IgD-negative memory B cell (primary cell): ENCODE results near the gene SV2B. TPM values are rescaled to one million over a fixed set of nuclear protein-coding genes. Genes with fewer than 3 reads are reported as not detected.

Source experiments
- H3K27ac Mint-ChIP-seq, 3 donors: one replicate each; pipeline ENCODE4 v1.8.0; 2020 to 2022; ENCODE audit warnings: mild to moderate bottlenecking in 3 of 3, mixed read lengths in 3 of 3, moderate library complexity in 1 of 3
- H3K27me3 Mint-ChIP-seq: one replicate; pipeline ENCODE4 v1.8.0; 2021; ENCODE audit warnings: mixed read lengths
- H3K36me3 Mint-ChIP-seq: one replicate; pipeline ENCODE4 v1.8.0; 2020; ENCODE audit warnings: mild to moderate bottlenecking, mixed read lengths
- H3K4me1 Mint-ChIP-seq, 3 donors: one replicate each; pipeline ENCODE4 v1.8.0; 2020 to 2022; ENCODE audit warnings: mixed read lengths in 3 of 3, mild to moderate bottlenecking in 1 of 3
- H3K4me3 Mint-ChIP-seq, 4 donors: one replicate each; pipeline ENCODE4 v1.8.0; 2020 to 2022; ENCODE audit warnings: mild to moderate bottlenecking in 4 of 4, mixed read lengths in 4 of 4, moderate library complexity in 3 of 4
- H3K9me3 Mint-ChIP-seq, 3 donors: one replicate each; pipeline ENCODE4 v1.8.0; 2020 to 2021; ENCODE audit warnings: mixed read lengths in 3 of 3, mild to moderate bottlenecking in 1 of 3
- polyA plus RNA-seq: library from polyadenylated mRNA; unstranded; fragments of 300-500 nt; fragmentation: Illumina TruSeq; gene quantifications from one replicate; pipeline ENCODE4 v1.2.3, GENCODE V29; 2021

Gene SV2B
- polyA plus RNA-seq, 1 donor from 2014 or later, result 0.01 TPM

- Mint-ChIP-seq H3K4me1 (peaks cover 0 to 5% (median 0%) of the 10 kb centered on the region in 3 donors), H3K27ac (no peak overlapping the region), H3K4me3 (no peak overlapping the region), H3K36me3 (no peaks in the 10 kb centered on the region), H3K27me3 (peaks cover 3% of the 10 kb centered on the region), H3K9me3 (peaks cover 0 to 2% (median 0%) of the 10 kb centered on the region in 3 donors)
Measured at GRCh38 chr15:91289324-91289723, 189.3 kb downstream of the SV2B start.

DNA sequence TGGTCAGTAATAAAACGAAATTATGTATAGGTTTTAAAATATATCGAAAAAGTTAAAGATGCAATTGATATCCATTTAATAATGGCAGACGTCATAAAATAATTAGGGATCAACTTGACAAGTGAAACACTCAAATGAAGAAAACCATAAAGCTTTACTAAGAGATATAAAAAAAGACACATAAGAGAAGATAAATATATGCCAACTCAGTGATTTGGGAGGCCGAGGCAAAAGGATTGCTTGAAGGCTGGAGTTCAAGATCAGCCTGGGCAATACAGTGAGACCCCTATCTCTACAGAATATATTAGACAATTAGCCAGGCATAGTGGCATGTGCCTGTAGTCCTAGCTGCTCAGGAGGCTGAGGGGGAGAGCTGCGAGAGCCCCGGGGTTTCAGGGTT, 190.5 kb downstream of the SV2B start:
- peaks cover 0 to 5% (median 0%) of the 10 kb centered on the region in 3 donors for H3K4me1 Mint-ChIP-seq
- no peak overlapping the region for H3K27ac Mint-ChIP-seq
- H3K4me3 Mint-ChIP-seq, result no peak overlapping the region
- H3K9me3 Mint-ChIP-seq, result peaks cover 0 to 2% (median 0%) of the 10 kb centered on the region in 3 donors
- H3K27me3 Mint-ChIP-seq, result no peaks in the 10 kb centered on the region
- H3K36me3 Mint-ChIP-seq, result no peaks in the 10 kb centered on the region

GRCh38 chr15:91291673-91292072, 191.6 kb downstream of the SV2B start:
- Mint-ChIP-seq H3K27ac (no peak overlapping the region), H3K4me1 (peaks cover 0 to 5% (median 0%) of the 10 kb centered on the region in 3 donors), H3K36me3 (peaks cover 2% of the 10 kb centered on the region), H3K27me3 (peaks cover 2% of the 10 kb centered on the region), H3K4me3 (no peak overlapping the region), H3K9me3 (peaks cover 0 to 2% (median 0%) of the 10 kb centered on the region in 3 donors)

- Mint-ChIP-seq H3K4me1 (peaks cover 0 to 5% (median 0%) of the 10 kb centered on the region in 3 donors), H3K9me3 (peaks cover 0 to 2% (median 0%) of the 10 kb centered on the region in 3 donors), H3K4me3 (no peak overlapping the region)
Measured at GRCh38 chr15:91294344-91294743, 194.3 kb downstream of the SV2B start.

GRCh38 chr15:91294795-91295194, 194.7 kb downstream of the SV2B start:
- no peak overlapping the region for H3K27ac Mint-ChIP-seq
- H3K27me3 Mint-ChIP-seq, result peaks cover 7% of the 10 kb centered on the region
- H3K9me3 Mint-ChIP-seq, result peaks cover 0 to 2% (median 0%) of the 10 kb centered on the region in 3 donors

More at GRCh38 chr15:91294344-91294743, 194.3 kb downstream of the SV2B start:
- Mint-ChIP-seq H3K27ac (no peak overlapping the region), H3K36me3 (peaks cover 3% of the 10 kb centered on the region), H3K27me3 (peaks cover 6% of the 10 kb centered on the region)

GRCh38 chr15:91298101-91298500, 198.0 kb downstream of the SV2B start:
- Mint-ChIP-seq H3K36me3 (peaks cover 3% of the 10 kb centered on the region), H3K9me3 (no peaks in the 10 kb centered on the region), H3K27ac (no peak overlapping the region), H3K27me3 (peaks cover 18% of the 10 kb centered on the region), H3K4me1 (no peaks in the 10 kb centered on the region), H3K4me3 (no peak overlapping the region)

More at GRCh38 chr15:91294795-91295194, 194.7 kb downstream of the SV2B start:
- Mint-ChIP-seq H3K4me1 (peaks cover 0 to 5% (median 0%) of the 10 kb centered on the region in 3 donors), H3K4me3 (no peak overlapping the region), H3K36me3 (peaks cover 3% of the 10 kb centered on the region)

GRCh38 chr15:91302588-91303439, 202.8 kb downstream of the SV2B start:
- no peak overlapping the region for H3K27ac Mint-ChIP-seq
- no peak overlapping the region for H3K4me3 Mint-ChIP-seq
- H3K4me1 Mint-ChIP-seq, result no peaks in the 10 kb centered on the region
- H3K9me3 Mint-ChIP-seq, result no peaks in the 10 kb centered on the region
- H3K36me3 Mint-ChIP-seq, result no peaks in the 10 kb centered on the region
- H3K27me3 Mint-ChIP-seq, result peaks cover 14% of the 10 kb centered on the region

GRCh38 chr15:91304210-91304609, 204.2 kb downstream of the SV2B start:
- Mint-ChIP-seq H3K36me3 (no peaks in the 10 kb centered on the region), H3K4me3 (peak overlapping the region in 1 of 4 donors; percentile 9), H3K9me3 (peaks cover 0 to 1% (median 0%) of the 10 kb centered on the region in 3 donors), H3K27ac (no peak overlapping the region), H3K27me3 (peaks cover 17% of the 10 kb centered on the region), H3K4me1 (no peaks in the 10 kb centered on the region)

- Mint-ChIP-seq H3K27ac (no peak overlapping the region), H3K9me3 (peaks cover 0 to 2% (median 0%) of the 10 kb centered on the region in 3 donors), H3K27me3 (peaks cover 18% of the 10 kb centered on the region)
Measured at GRCh38 chr15:91304786-91305185, 204.7 kb downstream of the SV2B start.

GRCh38 chr15:91306144-91306543, 206.1 kb downstream of the SV2B start:
- Mint-ChIP-seq H3K9me3 (peaks cover 0 to 2% (median 0%) of the 10 kb centered on the region in 3 donors), H3K4me3 (no peak overlapping the region), H3K27me3 (peaks cover 20% of the 10 kb centered on the region), H3K4me1 (peaks cover 0 to 2% (median 0%) of the 10 kb centered on the region in 3 donors), H3K36me3 (no peaks in the 10 kb centered on the region), H3K27ac (no peak overlapping the region)

More at GRCh38 chr15:91304786-91305185, 204.7 kb downstream of the SV2B start:
- no peaks in the 10 kb centered on the region for H3K36me3 Mint-ChIP-seq
- H3K4me1 Mint-ChIP-seq, result no peaks in the 10 kb centered on the region
- H3K4me3 Mint-ChIP-seq, result no peak overlapping the region

GRCh38 chr15:91307601-91308000, 207.5 kb downstream of the SV2B start:
- H3K9me3 Mint-ChIP-seq, result peaks cover 0 to 2% (median 0%) of the 10 kb centered on the region in 3 donors
- H3K27me3 Mint-ChIP-seq, result peaks cover 16% of the 10 kb centered on the region
- no peaks in the 10 kb centered on the region for H3K36me3 Mint-ChIP-seq
- peaks cover 0 to 7% (median 4%) of the 10 kb centered on the region in 3 donors for H3K4me1 Mint-ChIP-seq
- no peak overlapping the region for H3K27ac Mint-ChIP-seq
- H3K4me3 Mint-ChIP-seq, result no peak overlapping the region

- H3K4me1 Mint-ChIP-seq, result peaks cover 0 to 7% (median 4%) of the 10 kb centered on the region in 3 donors
- H3K36me3 Mint-ChIP-seq, result no peaks in the 10 kb centered on the region
- H3K9me3 Mint-ChIP-seq, result peaks cover 0 to 2% (median 0%) of the 10 kb centered on the region in 3 donors
- H3K27ac Mint-ChIP-seq, result no peak overlapping the region
- H3K4me3 Mint-ChIP-seq, result peak overlapping the region in 1 of 4 donors; percentile 13
- peaks cover 14% of the 10 kb centered on the region for H3K27me3 Mint-ChIP-seq
Measured at GRCh38 chr15:91308199-91308598, 208.1 kb downstream of the SV2B start.

- Mint-ChIP-seq H3K4me1 (peaks cover 0 to 7% (median 4%) of the 10 kb centered on the region in 3 donors), H3K27ac (no peak overlapping the region), H3K36me3 (no peaks in the 10 kb centered on the region)
Measured at GRCh38 chr15:91308855-91309254, 208.8 kb downstream of the SV2B start.

DNA sequence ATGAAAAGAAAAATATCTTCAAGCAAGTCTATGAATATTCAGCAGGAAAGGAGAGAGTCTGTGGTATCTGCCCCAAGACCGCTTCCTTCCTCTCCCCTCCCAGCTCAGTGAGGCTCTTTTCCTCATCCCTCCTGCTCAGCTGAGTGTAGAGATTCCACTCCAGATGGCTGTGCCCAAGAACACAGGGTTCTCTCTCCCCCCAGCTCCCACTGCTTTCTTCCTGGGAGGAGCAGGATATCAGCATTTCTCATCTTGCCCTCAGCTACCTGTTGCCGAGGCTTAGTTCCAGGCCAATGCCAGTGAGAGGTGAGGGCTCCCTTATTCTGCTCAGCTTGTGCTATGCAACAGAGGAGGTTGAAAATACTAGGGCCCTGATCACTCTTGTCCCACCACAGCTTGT, 211.9 kb downstream of the SV2B start:
- H3K4me1 Mint-ChIP-seq, result peaks cover 0 to 7% (median 4%) of the 10 kb centered on the region in 3 donors
- H3K4me3 Mint-ChIP-seq, result peak overlapping the region in 1 of 4 donors; percentile 52
- no peaks in the 10 kb centered on the region for H3K36me3 Mint-ChIP-seq
- H3K27ac Mint-ChIP-seq, result peak overlapping the region in 1 of 3 donors; percentile 24
- peaks cover 0 to 2% (median 2%) of the 10 kb centered on the region in 3 donors for H3K9me3 Mint-ChIP-seq
- H3K27me3 Mint-ChIP-seq, result peaks cover 12% of the 10 kb centered on the region

More at GRCh38 chr15:91308855-91309254, 208.8 kb downstream of the SV2B start:
- Mint-ChIP-seq H3K27me3 (peaks cover 14% of the 10 kb centered on the region), H3K4me3 (no peak overlapping the region), H3K9me3 (peaks cover 0 to 2% (median 0%) of the 10 kb centered on the region in 3 donors)

DNA sequence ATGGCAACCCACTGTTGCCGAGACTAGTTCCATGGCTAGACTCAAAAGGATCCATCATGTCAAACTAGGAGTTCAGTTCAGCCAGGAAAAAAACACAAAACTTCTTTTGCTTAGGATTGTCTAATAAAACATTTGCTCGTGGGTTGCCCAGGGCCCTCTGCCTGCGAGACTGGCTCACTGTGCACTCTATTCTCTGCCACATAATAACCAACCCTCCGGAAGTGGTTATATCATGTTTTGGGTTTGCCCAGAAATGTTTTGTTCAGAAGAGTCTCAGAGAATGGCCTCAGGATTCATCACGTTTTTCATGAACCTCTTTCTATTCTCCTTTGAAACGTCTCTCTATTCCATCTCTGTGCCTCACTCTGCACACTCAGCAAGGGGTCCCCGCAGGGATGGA, 216.1 kb downstream of the SV2B start:
- Mint-ChIP-seq H3K27ac (peak overlapping the region in 1 of 3 donors; percentile 3), H3K4me1 (peaks cover 0 to 6% (median 4%) of the 10 kb centered on the region in 3 donors), H3K27me3 (peaks cover 4% of the 10 kb centered on the region), H3K4me3 (peak overlapping the region in 1 of 4 donors; percentile 20), H3K9me3 (peaks cover 0 to 2% (median 0%) of the 10 kb centered on the region in 3 donors), H3K36me3 (no peaks in the 10 kb centered on the region)
